OCI-M2 (cell line): ENCODE data around the gene RHOT2.

Experiments
- DNase-seq: peaks from one replicate; lab custom pipeline; 2025; ENCODE audit not compliant: unreplicated experiment; lab: John Stamatoyannopoulos, UW

RHOT2 gene

DNA sequence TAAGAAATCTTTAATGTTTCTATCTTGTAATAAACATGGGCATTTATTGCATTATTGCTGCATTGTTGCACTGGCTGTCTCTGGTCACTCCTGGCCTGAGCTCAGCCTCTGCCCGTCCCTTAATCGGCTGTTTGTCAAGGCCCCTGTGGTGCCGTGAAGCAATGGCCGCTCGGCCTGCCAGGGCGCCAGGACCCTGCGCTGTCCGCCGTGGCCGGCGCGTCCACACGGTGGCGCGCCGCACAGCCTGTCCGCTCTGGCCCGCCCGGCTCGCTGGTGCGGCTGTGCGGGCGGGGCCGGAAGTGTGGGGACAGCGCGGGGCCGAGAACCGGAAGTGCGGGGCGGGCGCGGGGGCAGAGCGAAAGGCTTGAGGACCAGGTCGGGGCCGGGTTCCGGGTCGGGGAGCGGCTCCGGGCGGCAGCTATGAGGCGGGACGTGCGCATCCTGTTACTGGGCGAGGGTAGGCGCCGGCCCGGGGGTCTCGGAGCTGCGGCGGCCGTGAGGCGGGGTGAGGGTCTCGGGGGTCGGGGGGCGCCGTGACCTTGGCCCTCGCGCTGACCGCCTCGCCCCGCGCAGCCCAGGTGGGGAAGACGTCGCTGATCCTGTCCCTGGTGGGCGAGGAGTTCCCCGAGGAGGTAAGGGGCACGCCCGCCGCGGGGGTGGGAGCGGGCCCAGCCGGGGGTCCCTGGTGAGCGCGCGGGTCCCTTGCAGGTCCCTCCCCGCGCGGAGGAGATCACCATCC lies at the start of gene RHOT2:
TSS of gene RHOT2 (plus strand) at position 353 of the 739 bp plus-strand sequence. CDS start at position 421, 68 bp downstream.
- peak; percentile 27 for DNase-seq

GRCh38 chr16:619476-620100 lies 48.3 kb upstream of the RHOT2 start:
- DNase-seq = no peak

DNA sequence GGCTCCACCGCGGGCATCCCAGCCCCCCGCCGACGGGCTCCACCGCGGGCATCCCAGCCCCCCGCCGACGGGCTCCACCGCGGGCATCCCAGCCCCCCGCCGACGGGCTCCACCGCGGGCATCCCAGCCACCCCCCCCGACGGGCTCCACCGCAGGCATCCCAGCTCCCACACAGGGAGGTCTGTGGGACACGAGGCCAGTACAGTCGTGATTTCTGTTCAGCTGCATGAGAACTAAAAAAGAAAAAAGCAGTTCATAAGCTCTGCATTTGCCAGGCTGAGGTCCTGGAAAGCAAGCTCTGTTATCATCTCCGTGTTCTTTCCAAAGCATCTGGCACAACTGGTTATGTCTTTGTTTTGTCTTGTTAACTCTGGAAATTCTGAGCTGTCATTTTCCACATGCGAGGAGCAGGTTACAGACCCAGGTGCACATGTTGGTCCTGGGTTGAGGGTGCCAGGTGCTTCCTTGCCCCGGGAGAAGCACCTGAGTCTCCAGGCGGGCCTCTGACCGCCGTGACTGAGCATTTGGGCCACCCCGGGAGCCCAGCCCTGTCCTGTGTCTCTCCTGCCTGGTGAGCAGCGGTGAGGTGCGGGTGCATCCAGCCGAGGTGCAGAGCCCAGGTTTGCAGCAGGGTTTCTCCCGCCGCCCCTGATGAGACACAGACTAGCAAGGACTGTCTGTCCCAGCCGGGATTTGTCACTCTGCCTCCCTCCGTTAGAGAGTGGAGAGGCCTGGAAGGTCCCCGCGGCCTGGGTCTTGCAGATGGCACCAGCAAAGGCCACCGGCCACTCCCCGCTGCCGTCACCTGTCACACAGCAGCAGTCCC lies 47.0 kb upstream of the RHOT2 start:
- DNase-seq = no peak

GRCh38 chr16:621526-622105 lies 46.3 kb upstream of the RHOT2 start:
- DNase-seq = no peak

GRCh38 chr16:622920-623280 lies 45.0 kb upstream of the RHOT2 start:
- DNase-seq = no peak

GRCh38 chr16:624526-625070 lies 43.3 kb upstream of the RHOT2 start:
- DNase-seq = no peak

DNA sequence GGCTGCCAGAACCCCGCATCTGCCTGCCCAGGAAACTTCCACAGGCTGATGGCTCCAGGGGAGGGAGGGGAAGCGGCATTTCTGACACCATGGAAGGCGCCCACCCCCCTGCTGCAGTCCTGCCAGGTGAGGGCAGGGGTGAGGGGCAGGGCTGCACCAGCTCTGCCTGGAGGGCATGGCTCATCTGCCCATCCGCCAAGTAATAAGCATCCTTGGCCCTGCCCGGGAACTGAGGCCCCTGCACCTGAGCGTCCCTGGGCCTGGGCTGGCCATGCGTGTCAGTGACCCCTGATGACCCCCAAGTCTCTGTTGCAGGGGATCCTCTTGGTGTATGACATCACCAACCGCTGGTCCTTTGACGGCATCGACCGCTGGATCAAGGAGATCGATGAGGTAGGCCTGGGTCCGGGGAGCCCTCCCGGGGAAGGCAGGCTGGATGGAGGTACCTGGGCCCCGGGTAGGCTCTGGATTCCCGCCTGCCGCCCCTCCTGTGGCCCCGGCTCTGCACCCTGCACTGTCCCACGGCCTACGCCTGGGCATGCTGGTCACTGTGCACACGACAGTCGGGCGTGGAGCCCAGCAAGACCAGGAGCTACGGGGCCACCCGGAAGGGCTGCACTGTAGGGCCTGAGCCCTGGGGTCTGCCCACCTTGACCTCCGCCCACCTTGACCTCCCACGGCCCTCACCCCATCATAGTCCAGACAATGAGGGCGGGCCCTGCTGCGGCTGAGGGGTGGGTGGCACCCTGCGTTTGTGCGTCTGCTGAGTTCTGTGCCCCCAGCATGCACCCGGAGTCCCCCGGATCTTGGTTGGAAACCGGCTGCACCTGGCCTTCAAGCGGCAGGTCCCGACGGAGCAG lies 42.6 kb upstream of the RHOT2 start:
- DNase-seq = no peak

DNA sequence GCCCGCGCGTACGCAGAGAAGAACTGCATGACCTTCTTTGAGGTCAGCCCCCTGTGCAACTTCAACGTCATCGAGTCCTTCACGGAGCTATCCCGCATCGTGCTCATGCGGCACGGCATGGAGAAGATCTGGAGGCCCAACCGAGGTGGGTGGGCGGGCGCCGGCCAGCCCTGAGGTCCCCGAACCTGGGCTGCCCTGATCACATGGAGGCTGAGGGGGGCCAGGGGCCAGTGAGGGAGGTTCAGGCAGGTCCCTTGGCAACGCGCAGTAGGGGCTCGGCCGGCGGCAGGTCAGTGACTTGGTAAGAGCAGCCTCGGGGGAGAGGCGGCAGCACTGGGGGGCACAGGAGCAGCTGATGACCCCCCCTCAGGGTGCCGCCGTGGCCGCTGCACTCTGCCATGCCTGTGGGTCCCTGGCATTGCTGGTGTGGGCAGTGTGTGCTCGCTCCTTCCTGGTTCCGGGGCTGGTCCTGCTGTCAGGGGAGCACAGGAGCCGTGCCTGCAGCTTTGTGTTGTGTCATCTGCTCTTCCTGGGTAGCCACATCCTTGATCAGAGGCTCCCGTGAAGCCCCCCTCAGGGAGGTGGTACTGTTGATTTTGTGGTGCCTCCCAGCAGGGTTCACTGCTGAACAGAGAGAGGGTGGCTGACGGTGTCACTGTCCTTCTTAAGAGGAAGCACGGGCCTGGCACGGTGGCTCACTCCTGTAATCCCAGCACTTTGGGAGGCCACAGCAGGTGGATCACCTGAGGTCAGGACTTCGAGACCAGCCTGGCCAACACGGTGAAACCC lies 41.8 kb upstream of the RHOT2 start:
- DNase-seq = no peak

GRCh38 chr16:626787-627453 lies 41.0 kb upstream of the RHOT2 start:
- DNase-seq = no peak

DNA sequence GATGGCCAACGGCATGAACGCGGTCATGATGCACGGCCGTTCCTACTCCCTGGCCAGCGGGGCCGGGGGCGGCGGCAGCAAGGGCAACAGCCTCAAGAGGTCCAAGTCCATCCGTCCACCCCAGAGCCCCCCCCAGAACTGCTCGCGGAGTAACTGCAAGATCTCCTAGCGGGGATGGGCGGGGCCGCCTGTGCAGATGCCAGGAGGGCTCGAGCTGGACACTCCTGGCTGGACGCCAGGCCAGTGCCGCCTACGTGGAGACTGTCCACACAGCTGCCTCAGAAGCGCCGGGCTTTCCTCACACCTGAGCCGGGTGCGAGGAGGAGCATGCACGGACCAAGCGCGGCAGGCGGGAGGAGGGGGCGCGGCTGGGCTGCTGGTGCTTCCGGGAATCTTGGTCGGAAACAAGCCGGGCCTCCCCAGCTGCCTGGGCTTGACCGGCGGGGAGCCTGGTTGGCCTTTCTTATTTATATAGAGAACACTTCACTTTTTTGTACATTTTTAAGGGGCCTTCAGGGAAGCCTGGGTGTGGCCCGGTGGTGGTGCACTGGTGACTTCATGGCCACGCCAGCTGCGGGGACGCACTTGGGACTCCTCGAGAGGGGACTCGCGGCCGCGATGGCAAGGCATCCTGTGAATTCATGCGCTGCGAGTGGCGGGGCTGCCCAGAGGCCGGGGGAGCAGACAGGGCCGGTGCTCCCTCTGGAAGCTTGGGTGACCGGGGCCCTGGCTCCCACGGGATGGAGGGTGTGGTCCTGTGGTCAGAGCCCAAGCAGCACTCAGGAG lies 40.3 kb upstream of the RHOT2 start:
- no peak for DNase-seq

- no peak for DNase-seq
Measured at GRCh38 chr16:628321-629061, 39.4 kb upstream of the RHOT2 start.

DNA sequence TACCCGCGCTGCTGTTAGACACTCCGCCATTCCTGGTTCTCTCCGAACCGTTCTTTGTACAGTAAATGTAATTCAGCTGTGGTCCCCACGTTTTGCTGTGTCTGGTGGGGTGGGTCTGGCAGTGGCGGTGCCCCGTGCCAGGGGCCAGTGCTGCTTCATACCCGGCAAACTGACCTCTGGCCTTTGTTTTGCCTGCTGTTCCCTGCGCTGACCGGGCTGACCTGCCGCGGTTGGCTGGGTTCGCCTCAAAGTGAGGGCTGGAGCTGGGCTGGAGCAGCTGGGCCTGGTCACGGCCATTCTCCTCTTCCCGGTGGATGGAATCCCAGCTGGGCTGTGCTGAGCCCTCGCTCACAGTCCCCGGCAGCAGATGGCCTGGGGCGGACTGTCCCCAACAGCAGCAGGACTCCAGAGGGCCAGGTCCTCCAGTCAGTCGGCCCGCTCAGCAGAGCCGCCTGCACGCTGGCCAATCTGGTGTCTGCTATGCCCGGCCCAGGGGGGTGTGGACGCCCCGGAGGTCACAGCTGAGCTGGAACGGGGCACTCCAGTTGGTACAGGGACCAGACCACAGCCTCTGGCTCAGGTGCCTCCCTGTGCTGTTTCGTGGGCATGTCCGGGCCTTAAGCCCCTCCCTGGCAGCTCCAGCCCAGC lies 38.6 kb upstream of the RHOT2 start:
- no peak for DNase-seq

GRCh38 chr16:629833-630248 lies 38.1 kb upstream of the RHOT2 start:
- no peak for DNase-seq

GRCh38 chr16:630249-630814 lies 37.6 kb upstream of the RHOT2 start:
- DNase-seq = no peak

DNA sequence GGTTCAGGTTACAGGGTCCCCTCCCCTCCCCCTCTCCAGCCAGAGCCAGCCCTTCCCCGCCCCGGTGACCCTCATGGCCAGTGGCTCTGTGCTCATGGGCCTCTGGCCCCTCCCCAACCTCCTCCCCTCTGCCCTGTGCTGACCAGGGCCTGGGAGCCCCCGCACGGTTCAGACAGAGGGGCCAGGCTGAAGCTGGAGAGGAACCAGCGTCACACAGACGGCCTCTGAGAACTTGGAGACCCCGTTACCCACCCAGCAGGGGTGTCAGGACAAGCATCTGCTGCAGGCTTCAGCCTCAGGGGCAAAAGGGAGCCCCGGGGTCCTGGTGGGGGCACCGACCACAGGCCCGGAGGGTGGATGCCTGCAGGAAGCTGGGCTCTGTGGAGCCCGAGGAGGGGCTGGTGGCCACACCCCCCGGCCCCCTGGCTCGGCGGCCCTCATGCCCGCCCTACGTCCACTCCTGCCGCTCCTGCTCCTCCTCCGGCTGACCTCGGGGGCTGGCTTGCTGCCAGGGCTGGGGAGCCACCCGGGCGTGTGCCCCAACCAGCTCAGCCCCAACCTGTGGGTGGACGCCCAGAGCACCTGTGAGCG lies 37.0 kb upstream of the RHOT2 start, which contains the start of gene WFIKKN1:
TSS of gene WFIKKN1 (plus strand) at position 171 of the 591 bp plus-strand sequence. CDS start at position 440, 269 bp downstream.
- no peak for DNase-seq

DNA sequence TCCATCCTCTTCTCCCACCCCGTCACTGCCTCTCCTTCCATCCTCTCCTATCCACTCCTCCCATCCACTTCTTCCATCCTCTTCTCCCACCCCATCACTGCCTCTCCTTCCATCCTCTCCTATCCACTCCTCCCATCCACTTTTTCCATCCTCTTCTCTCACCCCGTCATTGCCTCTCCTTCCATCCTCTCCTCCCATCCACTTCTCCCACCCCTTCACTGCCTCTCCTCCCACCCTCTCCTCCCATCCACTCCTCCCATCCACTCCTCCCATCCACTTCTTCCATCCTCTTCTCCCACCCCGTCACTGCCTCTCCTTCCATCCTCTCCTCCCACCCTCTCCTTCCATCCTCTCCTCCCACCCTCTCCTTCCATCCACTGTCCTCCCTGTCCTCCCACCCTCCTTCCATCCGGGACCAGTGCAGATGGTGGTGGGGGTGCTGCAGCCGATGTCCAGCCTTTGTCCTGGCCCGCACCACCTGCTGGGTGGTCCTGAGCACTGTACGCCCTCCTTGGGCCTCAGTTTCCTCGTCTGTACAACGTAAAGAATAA lies 36.0 kb upstream of the RHOT2 start:
- no peak for DNase-seq
